Testis (tissue), 2 donors: ENCODE results near the gene COL7A1.

Source experiments
- CTCF ChIP-seq, 3 experiments: fragments of 450-650 bp in 2 of 3; fragments of 200-600 bp in 1 of 3; sonication (generic) in 1 of 3; IDR thresholded peaks; one replicate each; pipeline ENCODE4 v1.5.1; 2016 to 2019; ENCODE audit warnings: antibody characterized with exemption in 3 of 3, mild to moderate bottlenecking in 2 of 3, moderate library complexity in 1 of 3
- POLR2A ChIP-seq: fragments of 450-650 bp; IDR thresholded peaks from one replicate; pipeline ENCODE4 v1.6.1; 2017; ENCODE audit warnings: antibody characterized with exemption, mild to moderate bottlenecking, moderate library complexity

DNA sequence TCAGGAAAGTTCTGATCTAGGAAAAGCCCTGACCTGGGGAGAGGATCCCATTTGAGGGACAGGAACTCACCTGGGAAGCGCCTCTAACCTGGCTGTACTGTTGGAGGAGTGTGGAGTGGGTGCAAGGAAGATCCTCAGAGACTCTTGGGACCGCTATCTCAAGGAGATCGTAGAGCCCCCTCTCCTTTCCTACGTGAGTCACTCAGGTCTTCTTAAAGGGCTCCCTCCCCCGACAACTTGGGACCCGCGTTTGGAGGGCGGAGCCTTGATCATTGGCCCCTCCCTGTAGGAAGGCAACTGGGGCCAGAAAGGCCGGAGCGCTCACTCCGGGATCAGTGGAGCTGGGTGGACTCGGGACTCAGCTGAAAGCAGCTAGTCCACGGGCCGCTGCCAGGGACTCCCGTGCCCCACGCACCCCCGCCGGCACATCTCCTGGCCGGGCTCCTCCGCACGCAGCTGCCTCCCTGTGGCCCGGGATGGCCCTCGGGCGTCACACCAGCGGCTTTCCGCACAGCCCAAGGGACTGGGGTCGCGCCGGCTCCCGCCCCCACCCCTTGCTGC, 39.6 kb upstream of the COL7A1 start:
- TF ChIP-seq POLR2A (no peak), CTCF (IDR thresholded peaks at IDR 0.05) (no peak)
